ENCODE results near the gene TEX2. TPM values are rescaled to one million over a fixed set of nuclear protein-coding genes. Genes with fewer than 3 reads are reported as not detected.

TEX2 gene
- total RNA-seq, 4 donors from 2014 or later: 12.3 to 137 (median 30.3) TPM

- 84% methylated on average over 6 of the region's 6 CpGs; no CpG with 5 or more reads in 1 of the 2 donors for WGBS, 2 donors (ENCODE audit: low coverage in 1 of 2)
- no peaks in the 10 kb centered on the region for H3K27me3 ChIP-seq
- H3K36me3 ChIP-seq: no peaks in the 10 kb centered on the region
- no peak overlapping the region for H3K4me3 ChIP-seq
- no peak overlapping the region for H3K27ac ChIP-seq
- intact Hi-C loops (cut with DNase I; ENCODE audit: low total_unique reads) (no loop called here), in situ Hi-C loops (cut with MboI; ENCODE audit: low pct_ligation_motif_present in 1 of 4, low pct_unique_long_range_greater_than_20kb in 1 of 4, low sequenced_read_pairs in 3 of 4) (loop anchor here in 1 of 4 donors (25.0 kb wide), 1 partner anchor 93 kb away; no protein-coding TSS in a partner anchor)
- DNase-seq: no peak
- H3K9me3 ChIP-seq: no peaks in the 10 kb centered on the region
- peaks cover 7 to 15% (median 13%) of the 10 kb centered on the region in 4 donors for H3K4me1 ChIP-seq
- TF ChIP-seq POLR2A (IDR thresholded peaks at IDR 0.05) (no peak), EP300 (IDR thresholded peaks at IDR 0.05; ENCODE audit: low read depth) (no peak), POLR2AphosphoS5 (IDR thresholded peaks at IDR 0.05) (no peak)
- TF ChIP-seq, protein P1, sequence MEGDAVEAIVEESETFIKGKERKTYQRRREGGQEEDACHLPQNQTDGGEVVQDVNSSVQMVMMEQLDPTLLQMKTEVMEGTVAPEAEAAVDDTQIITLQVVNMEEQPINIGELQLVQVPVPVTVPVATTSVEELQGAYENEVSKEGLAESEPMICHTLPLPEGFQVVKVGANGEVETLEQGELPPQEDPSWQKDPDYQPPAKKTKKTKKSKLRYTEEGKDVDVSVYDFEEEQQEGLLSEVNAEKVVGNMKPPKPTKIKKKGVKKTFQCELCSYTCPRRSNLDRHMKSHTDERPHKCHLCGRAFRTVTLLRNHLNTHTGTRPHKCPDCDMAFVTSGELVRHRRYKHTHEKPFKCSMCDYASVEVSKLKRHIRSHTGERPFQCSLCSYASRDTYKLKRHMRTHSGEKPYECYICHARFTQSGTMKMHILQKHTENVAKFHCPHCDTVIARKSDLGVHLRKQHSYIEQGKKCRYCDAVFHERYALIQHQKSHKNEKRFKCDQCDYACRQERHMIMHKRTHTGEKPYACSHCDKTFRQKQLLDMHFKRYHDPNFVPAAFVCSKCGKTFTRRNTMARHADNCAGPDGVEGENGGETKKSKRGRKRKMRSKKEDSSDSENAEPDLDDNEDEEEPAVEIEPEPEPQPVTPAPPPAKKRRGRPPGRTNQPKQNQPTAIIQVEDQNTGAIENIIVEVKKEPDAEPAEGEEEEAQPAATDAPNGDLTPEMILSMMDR (IDR thresholded peaks at IDR 0.05): no peak
These were observed 7.3 kb downstream of the TEX2 start for GRCh38 chr17:64255764-64256163.

- H3K36me3 ChIP-seq: no peaks in the 10 kb centered on the region
- H3K9me3 ChIP-seq: no peaks in the 10 kb centered on the region
- DNase-seq: no peak
- H3K4me1 ChIP-seq: peaks cover 0 to 5% (median 4%) of the 10 kb centered on the region in 4 donors
- H3K4me3 ChIP-seq: no peak overlapping the region
- no peaks in the 10 kb centered on the region for H3K27me3 ChIP-seq
- in situ Hi-C loops (cut with MboI; ENCODE audit: low pct_ligation_motif_present in 1 of 4, low pct_unique_long_range_greater_than_20kb in 1 of 4, low sequenced_read_pairs in 3 of 4) (loop anchor here in 1 of 4 donors (25.0 kb wide), 1 partner anchor 92 kb away; no protein-coding TSS in a partner anchor), intact Hi-C loops (cut with DNase I; ENCODE audit: low total_unique reads) (no loop called here)
- no peak overlapping the region for H3K27ac ChIP-seq
- TF ChIP-seq, protein P1 (IDR thresholded peaks at IDR 0.05): no peak
- TF ChIP-seq POLR2AphosphoS5 (IDR thresholded peaks at IDR 0.05): no peak
- no peak for TF ChIP-seq EP300 (IDR thresholded peaks at IDR 0.05; ENCODE audit: low read depth)
- no peak for TF ChIP-seq POLR2A (IDR thresholded peaks at IDR 0.05)
- WGBS, 2 donors (ENCODE audit: low coverage in 1 of 2): 94 to 100% methylated on average over 1 to 2 of the region's 2 CpGs
These were observed 8.3 kb downstream of the TEX2 start for GRCh38 chr17:64254755-64255154.

GRCh38 chr17:64253470-64253869 lies 9.6 kb downstream of the TEX2 start:
- WGBS, 2 donors (ENCODE audit: low coverage in 1 of 2): 78 to 88% methylated on average over 5 of the region's 5 CpGs
- in situ Hi-C loops (cut with MboI; ENCODE audit: low pct_ligation_motif_present in 1 of 4, low pct_unique_long_range_greater_than_20kb in 1 of 4, low sequenced_read_pairs in 3 of 4) (loop anchor here in 1 of 4 donors (25.0 kb wide), 1 partner anchor 91 kb away; no protein-coding TSS in a partner anchor), intact Hi-C loops (cut with DNase I; ENCODE audit: low total_unique reads) (no loop called here)
- Histone ChIP-seq H3K4me1 (no peaks in the 10 kb centered on the region), H3K36me3 (no peaks in the 10 kb centered on the region), H3K9me3 (no peaks in the 10 kb centered on the region), H3K4me3 (no peak overlapping the region), H3K27ac (no peak overlapping the region), H3K27me3 (no peaks in the 10 kb centered on the region)
- TF ChIP-seq, protein P1 (IDR thresholded peaks at IDR 0.05): no peak
- TF ChIP-seq POLR2AphosphoS5 (IDR thresholded peaks at IDR 0.05): no peak
- DNase-seq: no peak

DNA sequence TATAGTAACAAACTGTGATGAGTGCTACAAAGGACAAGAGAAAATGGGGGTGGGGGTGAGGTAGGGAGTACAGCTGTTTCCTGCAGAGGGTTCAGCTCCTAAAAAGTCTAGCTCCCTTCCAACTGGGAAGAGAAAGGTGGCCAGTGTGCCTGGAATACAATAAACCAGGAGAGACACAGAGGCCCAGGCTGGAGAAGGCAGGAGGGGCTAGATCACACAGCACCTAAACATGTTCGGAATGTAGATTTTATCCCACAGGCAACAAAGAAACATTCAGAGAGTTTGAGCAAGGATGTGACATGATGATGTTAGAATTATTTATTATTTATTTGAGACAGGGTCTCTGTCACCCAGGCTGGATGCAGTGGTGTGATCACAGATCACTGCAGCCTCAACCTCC lies 10.2 kb downstream of the TEX2 start:
- DNase-seq: no peak
- Histone ChIP-seq H3K36me3 (no peaks in the 10 kb centered on the region), H3K9me3 (no peaks in the 10 kb centered on the region), H3K4me3 (no peak overlapping the region), H3K27ac (no peak overlapping the region), H3K4me1 (no peaks in the 10 kb centered on the region), H3K27me3 (no peaks in the 10 kb centered on the region)
- intact Hi-C loops (cut with DNase I; ENCODE audit: low total_unique reads): no loop called here
- WGBS, 2 donors (ENCODE audit: low coverage in 1 of 2): 100% methylated on average over 1 of the region's 1 CpG; no CpG with 5 or more reads in 1 of the 2 donors
- TF ChIP-seq POLR2AphosphoS5 (IDR thresholded peaks at IDR 0.05) (no peak), POLR2A (IDR thresholded peaks at IDR 0.05) (no peak), EP300 (IDR thresholded peaks at IDR 0.05; ENCODE audit: low read depth) (no peak)
- TF ChIP-seq, protein P1 (IDR thresholded peaks at IDR 0.05): no peak
- in situ Hi-C loops (cut with MboI; ENCODE audit: low pct_ligation_motif_present in 1 of 4, low pct_unique_long_range_greater_than_20kb in 1 of 4, low sequenced_read_pairs in 3 of 4): loop anchor here in 1 of 4 donors (25.0 kb wide), 1 partner anchor 91 kb away; no protein-coding TSS in a partner anchor

Data from transverse colon (tissue), 4 donors.